GM12873 (cell line): ENCODE results near the gene TNS1.

Source experiments
- TF ChIP-seq, protein P1 (sequence below): IDR thresholded peaks from 2 replicates; pipeline ENCODE4 v1.5.1; 2012; ENCODE audit warnings: low read depth, mild to moderate bottlenecking, moderate library complexity, low read length, control low read depth; ENCODE audit not compliant: insufficient read depth; ENCODE audit errors: missing control alignments

TNS1 gene

DNA sequence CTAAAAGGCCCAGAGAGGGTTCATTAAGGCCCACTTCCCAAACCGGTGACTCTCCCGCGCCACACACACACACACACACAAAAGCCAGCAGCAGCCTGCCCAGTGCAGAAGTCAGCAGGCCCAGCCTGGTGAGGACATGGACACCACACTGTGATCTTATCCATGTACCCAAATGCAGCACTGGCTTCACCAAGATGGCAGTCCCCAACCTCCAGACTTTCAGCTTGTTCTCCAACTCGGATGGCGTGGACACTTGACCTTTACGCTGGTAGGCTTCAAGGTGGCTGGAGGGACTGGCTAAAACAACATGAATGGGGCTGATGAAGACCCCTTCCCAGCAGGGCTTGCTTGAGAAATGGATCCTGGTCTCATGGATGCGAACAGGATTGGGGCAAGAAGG is 50.4 kb downstream of the TNS1 start:
- TF ChIP-seq, protein P1, sequence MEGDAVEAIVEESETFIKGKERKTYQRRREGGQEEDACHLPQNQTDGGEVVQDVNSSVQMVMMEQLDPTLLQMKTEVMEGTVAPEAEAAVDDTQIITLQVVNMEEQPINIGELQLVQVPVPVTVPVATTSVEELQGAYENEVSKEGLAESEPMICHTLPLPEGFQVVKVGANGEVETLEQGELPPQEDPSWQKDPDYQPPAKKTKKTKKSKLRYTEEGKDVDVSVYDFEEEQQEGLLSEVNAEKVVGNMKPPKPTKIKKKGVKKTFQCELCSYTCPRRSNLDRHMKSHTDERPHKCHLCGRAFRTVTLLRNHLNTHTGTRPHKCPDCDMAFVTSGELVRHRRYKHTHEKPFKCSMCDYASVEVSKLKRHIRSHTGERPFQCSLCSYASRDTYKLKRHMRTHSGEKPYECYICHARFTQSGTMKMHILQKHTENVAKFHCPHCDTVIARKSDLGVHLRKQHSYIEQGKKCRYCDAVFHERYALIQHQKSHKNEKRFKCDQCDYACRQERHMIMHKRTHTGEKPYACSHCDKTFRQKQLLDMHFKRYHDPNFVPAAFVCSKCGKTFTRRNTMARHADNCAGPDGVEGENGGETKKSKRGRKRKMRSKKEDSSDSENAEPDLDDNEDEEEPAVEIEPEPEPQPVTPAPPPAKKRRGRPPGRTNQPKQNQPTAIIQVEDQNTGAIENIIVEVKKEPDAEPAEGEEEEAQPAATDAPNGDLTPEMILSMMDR = no peak

DNA sequence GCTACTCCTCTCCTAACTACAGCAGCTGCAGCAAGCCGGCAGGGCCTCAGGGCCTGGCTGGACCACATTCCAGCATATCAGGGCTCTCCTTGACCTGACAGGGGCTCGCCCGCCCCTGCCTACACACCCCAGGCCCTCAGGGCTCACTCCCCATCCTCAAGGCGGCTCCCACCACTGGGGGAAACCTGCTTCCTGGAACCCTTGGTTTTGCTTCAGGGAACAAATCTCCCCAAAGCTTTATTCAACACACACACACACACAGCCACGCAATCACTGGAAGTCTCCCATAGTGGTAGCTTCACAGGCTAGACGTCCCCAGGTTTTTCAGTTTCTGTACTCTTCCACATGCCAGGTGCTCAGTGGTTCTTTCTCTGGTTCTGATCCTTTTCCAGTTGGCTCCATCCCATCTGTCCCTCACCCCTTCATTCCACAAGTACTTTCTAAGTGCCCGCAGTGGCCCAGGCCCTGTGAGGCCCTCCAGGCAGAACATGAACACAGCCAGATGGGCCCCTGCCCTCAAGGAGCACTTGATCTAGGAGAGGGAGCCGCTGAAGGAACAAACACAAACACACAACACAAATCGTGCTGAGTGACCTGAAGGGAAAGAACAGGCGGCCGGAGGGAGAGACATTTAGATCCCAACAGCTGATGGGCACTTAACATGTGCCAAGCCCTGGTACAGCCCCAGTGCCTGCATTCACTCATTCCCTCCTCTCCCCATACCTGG is 51.1 kb downstream of the TNS1 start:
- TF ChIP-seq, protein P1 = no peak

DNA sequence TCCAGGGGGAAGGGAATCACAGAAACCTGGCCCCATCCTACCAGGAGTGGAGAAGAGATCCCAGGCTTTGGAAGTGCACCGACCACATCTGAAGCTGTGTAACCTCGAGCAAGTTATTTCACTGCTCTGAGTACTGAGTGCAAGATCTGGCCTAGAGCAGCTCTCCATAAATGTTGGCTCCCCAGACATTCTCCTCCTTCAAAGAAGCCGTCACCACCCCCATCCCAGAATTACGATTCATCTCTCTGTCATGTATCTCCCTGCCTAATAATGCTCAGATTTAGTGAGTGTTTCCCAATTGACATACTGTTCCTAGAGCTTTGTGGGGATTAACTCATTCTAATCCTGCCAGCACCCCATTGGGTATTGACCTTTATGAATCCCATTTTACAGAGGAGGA is 51.7 kb downstream of the TNS1 start:
- TF ChIP-seq, protein P1 = no peak

DNA sequence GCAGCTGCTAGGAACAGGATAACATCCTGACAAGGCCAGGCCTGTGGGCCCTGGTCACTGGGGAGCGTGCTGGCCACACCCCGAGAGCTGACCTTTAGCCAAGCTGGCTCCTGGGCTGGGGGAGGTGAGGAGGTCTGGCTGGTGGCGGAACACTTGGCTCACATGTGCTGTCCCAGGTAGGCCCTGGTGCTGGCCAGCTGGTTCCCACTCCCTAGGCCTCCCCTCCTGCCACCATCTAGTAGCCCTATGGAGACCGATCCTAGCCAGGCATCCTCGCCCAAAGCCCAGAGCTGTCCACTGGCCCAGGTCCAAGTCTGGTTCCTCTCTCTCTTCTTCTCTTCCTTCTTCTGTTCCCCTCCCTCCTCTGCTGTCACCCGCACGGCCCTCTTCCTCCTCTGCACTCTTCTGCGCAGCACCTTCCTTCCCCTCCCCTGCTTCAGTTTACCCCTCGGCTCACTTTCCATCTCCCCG is 52.4 kb downstream of the TNS1 start:
- TF ChIP-seq, protein P1 = no peak

DNA sequence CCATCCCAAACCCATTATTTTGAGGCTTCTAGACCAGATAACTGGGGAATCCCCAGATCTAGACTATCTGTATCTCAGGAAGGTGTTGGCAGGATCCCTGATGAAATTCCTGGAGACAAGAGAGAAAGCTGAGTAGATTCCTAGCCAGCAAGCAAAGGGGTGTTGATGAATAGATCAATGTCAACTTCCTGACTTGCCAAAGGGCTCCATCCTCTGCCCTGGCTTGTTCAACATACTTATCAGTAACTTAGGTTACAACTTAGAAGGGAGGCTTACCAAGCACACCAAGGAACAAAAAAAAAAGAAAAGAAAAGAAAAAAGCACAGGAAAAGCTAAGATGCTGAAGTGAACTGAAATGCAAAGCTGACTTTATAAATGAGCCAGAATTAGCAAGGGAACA is 53.3 kb downstream of the TNS1 start:
- TF ChIP-seq, protein P1 = no peak

DNA sequence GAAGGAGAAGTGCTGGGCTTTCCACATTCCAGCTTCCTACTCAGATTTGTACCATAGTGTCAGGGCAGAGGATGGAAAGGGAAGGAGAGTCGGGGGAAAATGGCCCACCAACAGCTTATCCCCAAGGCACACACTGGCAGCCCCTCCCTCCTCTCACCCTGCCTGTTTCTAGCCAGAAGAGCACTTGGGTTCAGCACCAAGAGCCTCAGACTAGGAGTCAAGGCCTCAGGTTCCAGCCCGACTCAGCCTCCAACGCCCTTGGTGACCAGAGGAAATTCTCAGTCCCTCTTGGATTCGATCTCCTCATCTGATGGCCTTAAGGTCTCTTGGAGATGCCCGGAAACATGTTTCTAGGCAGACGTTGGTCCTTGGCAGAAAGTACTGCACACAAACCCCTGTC is 53.9 kb downstream of the TNS1 start:
- TF ChIP-seq, protein P1 = no peak

DNA sequence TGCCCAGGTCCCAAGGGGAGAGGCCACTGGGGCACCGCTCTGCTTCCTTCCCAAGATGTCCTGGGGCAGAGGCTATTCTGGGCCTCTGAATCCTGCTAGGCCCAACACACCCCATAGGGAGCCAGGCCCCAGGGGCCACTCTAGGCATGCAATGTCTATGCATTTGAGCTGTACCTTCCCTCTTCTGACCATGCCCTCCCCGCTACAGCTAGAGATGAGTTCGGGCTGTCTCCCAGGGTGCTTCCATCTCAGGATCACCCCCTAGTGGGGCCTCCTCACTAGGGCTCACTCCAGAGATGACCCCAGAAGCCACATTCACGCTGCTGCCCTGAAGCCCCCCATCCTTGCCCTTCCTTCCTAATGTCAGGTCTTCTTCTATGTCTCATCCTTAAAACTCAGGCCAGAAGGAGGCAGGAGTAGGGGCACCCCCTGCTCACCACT is 54.4 kb downstream of the TNS1 start:
- TF ChIP-seq, protein P1 = no peak
